ENCODE data around the gene HARBI1.
"Not testable (repeated sequence)": the region's sequence is repeated elsewhere in the genome, so short reads cannot be mapped to it uniquely, and the experiment has no call there.

Gene HARBI1

GRCh38 chr11:46594785-46595184 is 22.2 kb downstream of the HARBI1 start:
- DNase-seq, result no peak

DNA sequence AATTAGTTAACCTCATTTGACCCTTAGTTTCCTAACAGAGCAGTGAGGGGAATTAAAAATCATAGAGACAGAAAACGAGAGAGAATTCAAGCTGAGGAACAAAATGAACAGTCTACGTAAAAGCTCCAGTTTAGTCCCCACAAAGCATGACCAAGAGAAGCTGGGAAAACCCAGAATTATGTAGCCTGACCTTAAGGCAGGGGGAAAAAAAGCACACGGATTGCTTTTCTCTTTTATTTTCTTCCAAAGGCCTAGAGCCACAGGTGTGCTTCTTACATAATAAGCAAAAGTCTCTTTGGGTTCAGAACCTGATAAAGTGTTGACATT is 22.7 kb downstream of the HARBI1 start:
- DNase-seq, result no peak

DNA sequence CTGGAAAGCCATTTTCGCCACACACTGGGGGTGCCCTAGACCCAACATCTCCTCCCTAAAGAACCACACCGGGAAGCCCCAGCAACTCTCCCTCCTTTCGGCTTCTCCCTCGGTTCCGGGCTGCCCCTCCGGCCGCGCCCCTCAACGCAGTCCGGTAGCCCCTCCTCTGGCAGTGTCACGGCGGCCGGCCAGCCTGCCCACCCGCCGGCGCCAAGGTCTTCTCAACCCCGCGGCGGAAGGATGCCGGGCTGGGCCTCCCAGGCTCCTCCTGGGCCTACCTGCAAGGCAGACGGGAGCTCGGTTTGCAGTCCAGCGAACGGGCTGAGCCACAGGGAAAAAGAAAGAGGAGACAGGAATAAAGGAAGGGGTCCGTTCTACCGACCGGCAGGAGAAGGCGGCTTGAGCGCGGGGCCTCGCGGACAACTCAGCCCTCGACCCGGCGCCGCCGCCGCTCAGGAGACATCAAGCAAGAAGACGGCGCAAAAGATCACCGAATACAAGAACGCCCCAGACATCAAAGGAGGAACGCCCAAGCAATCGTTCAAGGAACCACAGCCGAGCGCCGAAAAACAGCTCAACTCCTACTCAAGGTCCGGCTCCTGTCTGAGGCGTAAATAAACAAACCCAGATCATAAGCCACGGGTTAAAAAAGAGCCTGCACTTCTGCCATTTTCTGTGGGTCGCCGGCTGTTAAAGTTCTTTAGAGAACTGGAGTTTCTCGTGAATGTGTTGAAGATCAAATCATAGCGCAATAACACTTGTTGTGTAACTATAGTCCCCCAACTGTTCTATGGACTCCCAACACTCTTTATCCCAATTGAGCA is 23.3 kb downstream of the HARBI1 start, which contains the start of gene AMBRA1:
AMBRA1 (minus strand) TSS at position 474 of the 824 bp plus-strand sequence. CDS start 45,643 bp downstream, outside the sequence.
- DNase-seq, result peak; percentile 60 to 87

- no peak for DNase-seq
Measured at GRCh38 chr11:46590740-46591605, 26.1 kb downstream of the HARBI1 start.

DNA sequence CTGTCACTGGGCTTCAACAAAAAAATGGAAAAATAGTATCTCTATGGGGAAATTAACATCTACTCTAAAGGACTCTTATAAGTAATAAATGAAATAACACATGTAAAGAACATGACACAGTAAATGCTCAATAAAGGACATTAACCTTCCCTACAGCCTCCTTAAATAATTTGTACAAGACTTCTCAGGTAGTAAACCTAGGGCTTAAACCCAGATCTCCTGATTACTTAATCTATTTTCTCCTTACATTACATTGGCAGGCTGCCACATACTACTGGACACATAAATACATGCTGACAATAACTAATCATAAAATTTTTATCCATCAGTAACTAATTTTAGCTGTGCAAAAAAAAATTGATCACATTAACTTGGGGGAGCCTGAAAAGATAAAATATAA is 28.1 kb downstream of the HARBI1 start:
- no peak for DNase-seq

DNA sequence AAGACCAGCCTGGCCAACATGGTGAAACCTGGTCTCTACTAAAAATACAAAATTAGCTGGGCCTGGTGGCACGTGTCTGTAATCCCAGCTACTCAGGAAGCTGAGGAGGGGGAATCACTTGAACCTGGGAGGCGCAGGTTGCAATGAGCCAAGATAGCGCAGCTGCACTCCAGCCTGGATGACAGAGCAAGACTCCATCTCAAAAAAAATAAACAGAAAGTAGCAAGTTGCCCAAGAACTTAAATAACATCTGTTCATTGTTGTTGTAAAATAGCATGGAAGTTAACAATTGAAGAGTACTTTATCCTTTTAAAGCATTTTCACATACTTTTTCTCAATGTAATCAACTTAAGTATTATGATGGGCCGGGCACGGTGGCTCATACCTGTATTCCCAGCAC is 28.9 kb downstream of the HARBI1 start:
- no peak for DNase-seq

- DNase-seq, result not testable (repeated sequence)
Measured at GRCh38 chr11:46583513-46583912, 33.5 kb downstream of the HARBI1 start.

- no peak for DNase-seq
Measured at GRCh38 chr11:46582588-46582987, 34.4 kb downstream of the HARBI1 start.

DNA sequence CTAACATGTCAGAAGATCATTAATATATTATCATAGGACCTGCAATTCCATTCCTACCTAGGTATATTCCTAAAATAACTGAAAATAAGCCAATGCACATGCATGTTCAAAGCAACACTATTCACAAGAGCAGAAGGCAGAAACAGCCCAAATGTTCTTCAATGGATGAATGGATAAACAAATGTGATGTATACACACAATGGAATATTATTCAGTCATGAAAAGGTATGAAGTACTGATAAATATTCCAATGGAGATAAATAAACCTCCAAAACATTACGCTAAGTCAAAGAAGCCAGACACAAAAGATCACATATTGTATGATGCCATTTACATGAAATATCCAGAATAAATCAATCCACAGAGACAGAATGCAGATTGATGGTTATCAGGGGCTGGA is 40.0 kb downstream of the HARBI1 start:
- no peak for DNase-seq

DNA sequence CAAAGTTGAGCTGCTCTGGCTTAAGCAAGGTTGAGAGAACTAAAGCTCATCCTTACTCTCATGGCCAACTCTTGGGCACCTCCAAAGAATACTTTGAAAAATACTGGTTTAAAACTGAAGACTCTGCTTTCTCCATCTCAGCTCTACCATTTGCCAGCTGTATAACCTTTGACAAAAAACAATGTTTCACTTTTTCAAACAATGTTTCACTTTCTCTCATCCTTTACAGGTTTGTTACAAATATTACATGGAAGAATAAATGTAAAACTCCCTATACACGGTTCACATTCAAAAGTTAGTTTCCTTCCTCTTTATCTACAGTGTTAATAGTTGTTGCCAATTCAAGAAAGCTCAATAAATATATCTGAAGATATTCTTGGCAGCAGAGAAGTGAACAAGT is 42.4 kb downstream of the HARBI1 start:
- no peak for DNase-seq

DNA sequence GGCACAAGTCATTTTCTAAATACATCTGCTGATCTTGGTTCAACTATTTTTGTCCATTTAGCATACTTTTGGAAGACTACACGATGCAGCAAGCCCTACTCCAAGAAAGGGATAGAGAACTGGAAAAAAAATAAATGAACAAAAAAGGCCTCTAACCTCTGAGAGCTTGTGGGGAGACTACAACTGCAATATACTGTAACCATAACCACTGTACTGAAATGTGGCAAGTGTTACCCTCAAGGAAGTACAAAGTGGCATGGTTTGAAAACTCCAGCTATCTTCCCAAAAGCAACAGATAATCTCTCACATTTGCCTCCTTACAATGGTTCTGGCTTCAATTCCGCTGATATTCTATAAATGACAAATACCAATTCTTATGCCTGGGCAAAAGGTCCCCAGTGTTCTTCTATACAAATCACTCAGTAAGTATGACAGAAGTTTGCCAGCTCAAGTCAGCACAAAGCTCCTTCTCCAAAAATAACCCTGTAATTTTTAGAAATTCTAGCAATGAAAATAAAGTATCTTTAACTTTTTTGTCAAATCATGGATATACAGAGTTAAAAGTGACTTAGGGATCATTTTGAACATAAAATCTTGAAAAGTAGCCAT is 46.1 kb downstream of the HARBI1 start:
- DNase-seq, result no peak

GRCh38 chr11:46565232-46565840 is 51.7 kb downstream of the HARBI1 start:
- DNase-seq, result no peak

DNA sequence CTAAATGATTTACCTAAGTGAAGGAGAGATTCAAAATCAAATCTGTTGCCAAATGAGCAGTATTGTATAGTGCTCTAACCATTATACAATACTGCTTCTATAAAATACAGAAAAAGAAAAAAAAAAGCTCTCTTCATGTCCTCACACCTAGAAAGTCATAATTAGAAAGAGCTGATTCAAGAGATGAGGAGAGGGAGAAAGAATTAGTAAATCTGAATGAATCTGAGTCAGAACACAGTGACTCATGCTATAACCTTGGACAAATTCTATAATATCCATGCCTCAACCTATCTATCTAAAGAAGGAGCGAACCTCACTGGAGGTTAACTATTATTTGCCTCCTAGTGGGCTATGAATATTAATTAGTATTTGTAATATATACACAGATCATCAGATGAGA is 52.6 kb downstream of the HARBI1 start:
- DNase-seq, result no peak

DNA sequence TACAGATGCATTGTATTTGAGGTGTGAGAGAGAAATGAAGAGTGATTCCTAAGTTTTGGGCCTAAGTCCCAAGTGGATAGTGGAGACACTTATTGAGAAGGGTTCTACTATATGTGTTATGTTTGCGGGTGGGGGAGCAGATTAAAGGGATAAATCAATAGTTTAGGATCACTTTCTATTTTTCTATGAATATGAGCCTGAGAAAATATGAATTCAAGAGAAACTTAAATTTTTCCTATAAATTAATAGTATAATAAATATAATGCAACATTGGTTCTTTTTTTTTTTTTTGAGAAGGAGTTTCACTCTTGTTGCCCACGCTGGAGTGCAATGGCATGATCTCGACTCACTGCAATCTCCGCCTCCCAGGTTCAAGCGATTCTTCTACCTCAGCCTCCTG is 54.5 kb downstream of the HARBI1 start:
- no peak for DNase-seq

DNA sequence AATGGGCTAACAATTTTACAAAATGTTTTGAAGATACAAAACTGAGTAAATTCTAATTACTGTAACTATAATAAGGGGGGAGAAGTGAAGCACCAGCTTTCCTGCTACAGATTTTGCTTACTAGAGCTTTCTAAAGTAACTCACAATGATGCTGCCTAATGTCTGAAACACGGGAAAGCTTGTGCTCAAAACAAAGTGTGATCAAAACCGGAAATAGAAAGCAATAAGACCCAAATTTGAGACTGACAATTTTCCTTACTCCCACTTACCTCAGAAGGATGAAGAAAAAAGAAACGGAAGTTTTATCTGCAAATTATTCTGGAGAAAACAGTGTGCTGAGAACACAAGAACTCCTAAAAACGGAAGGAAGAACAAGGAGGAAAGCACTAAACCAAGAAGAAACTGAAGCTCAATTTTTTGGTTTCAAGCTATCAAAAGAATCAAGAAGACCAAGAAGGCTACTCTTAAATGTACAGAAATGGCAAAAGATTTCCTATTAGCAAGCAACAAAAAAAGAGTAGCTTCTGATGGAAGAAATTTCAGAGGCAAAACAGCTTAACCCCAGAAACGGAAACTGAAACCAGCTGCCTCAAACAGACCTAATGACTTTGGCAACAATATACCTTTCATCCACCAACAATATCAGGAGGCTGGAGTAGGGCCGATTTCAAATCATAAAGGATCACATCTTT is 56.6 kb downstream of the HARBI1 start:
- peak in 1 of 2 donors; percentile 62 for DNase-seq

DNA sequence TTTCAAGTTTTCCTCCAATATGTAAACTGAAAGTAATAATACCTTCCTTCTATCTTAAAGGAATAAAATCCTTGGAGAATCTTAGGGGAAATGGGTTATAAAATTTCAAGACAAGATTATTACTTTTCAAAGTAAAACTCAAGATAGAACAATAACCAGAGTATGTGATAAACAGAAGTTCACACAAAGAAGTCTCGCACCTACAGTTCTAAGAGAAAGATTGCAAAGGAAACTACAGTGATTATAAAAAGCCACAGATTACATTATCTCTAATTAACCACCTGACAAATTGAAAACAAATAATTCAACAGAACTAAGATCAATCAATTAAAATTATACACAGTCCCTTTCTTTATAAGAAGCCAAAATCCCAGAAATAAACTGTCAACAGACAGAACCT is 57.2 kb downstream of the HARBI1 start:
- no peak for DNase-seq

- DNase-seq, result no peak
Measured at GRCh38 chr11:46557684-46558151, 59.3 kb downstream of the HARBI1 start.

GRCh38 chr11:46555267-46556054 is 61.6 kb downstream of the HARBI1 start:
- no peak for DNase-seq

DNA sequence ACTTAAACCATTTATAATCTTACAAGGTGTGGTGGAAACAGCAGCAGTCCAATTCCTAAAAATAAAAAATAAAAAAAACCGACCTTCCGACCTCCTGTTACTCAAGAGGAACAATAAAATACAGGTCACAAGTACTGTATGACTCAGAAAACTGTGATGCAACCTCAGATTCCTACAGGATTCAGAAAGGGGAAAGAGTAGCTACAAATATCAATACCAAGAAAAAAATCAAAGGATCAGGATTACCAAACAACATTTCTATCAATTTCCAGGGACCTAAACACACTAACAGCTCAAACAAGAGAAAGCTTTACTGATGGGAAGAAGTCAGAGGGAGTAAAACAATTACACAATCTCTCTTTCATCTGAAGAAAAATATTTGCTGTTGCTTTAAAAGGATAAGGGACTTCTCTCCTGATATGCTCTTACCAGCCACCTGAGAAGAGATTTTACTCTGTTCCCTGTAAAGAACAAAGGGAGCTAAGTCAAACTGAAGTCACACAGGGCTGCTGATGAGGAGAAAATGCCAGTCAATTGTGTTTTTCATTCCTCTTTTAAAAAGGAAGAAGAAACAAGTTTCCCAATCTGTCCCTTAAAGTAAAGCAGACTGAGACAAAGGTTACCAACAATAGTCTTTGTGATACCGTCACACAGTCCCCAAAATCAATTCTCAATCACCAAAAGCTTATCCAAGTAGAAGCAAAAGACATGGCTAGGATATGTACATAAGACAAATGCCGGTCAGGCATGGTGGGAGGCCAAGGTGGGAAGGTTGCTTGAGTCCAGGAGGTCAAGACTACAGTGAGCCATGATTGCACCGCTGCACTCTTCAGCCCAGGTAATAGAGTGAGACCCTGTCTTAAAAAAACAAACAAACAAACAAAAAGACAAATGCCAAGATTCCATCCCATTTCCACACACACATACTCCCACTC is 62.5 kb downstream of the HARBI1 start:
- no peak for DNase-seq

DNA sequence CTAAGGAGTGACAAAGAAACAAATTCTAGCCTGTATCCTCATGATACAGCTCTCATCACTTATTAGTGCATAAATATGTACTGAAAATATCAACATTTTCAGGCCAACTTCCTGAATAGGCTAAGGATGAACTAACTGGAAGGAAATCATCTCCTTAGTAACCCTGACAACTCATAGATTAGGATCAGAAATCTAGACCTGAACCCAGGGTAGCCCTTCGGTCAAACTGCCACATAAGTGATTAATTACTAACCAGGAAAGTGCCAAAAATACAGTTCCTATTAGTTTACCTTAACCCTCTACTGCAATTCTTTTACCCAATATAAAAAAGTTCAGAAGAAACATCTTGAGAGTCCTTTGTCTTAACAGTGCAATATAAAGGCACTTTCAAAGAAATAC is 63.2 kb downstream of the HARBI1 start:
- DNase-seq, result no peak

Measured in bone marrow (tissue), 2 donors.